HG03354 (cell line): Measurements from ENCODE around the gene CALCOCO2.
"Not testable (repeated sequence)": the region's sequence is repeated elsewhere in the genome, so short reads cannot be mapped to it uniquely, and the experiment has no call there.

Source experiments
- ATAC-seq: cut with Tn5 transposase; IDR thresholded peaks from one replicate; pipeline ENCODE4 v1.9.1; 2021; ENCODE audit warnings: mild to moderate bottlenecking; ENCODE audit not compliant: unreplicated experiment, poor library complexity, severe bottlenecking

CALCOCO2 gene

DNA sequence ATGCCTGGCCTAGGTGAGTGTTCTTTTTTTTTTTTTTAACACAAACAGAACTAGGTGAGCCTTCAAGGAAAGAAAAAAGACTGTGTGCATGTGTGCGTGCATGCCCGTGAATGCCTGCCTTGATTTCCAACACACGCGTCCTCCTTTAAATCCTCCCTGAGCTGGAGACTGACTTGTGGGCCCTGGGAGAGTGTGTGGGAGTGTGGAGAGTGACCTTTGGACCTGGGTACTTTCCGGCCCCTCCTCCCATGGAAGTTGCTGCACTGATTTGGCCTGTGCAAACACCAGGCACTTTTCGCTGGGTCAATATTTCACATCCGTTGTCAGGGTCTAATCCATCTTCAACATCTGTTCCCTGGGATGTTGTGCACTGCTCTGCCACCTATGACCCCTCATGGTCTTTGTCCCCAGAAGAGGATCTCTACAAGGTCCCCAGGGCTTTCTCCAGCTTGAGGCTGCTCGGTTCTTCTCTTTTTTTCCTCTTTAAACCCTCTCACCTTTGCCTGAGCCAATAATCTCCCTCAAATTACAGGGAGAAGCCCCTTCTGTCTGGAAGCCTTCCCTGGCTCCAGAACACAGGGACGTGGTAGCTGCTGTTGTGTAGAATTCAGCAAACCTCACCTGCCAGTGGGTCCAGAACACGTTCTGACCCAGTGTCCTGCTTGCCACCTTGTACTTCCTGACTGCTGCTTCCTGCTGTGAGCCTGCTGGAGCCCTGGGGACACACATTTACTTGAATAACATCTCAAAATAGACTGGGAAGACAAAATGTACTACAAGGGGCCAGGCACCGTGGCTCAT is 40.9 kb downstream of the CALCOCO2 start:
- no peak for ATAC-seq

DNA sequence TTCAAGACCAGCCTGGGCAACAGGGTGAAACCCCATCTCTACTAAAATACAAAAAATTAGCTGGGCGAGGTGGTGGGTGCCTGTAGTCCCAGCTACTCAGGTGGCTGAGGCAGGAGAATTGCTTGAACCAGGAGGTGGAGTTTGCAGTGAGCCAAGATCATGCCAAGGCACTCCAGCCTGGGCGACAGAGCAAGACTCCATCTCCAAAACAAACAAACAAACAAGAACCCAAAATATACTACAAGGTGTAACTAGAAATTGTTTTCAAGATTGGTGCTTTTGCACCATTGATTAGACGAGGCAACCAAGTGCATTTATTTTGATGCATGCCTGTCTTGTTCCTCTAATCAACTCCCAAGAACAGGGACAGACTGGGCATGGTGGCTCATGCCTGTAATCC is 41.6 kb downstream of the CALCOCO2 start:
- ATAC-seq: not testable (repeated sequence)

DNA sequence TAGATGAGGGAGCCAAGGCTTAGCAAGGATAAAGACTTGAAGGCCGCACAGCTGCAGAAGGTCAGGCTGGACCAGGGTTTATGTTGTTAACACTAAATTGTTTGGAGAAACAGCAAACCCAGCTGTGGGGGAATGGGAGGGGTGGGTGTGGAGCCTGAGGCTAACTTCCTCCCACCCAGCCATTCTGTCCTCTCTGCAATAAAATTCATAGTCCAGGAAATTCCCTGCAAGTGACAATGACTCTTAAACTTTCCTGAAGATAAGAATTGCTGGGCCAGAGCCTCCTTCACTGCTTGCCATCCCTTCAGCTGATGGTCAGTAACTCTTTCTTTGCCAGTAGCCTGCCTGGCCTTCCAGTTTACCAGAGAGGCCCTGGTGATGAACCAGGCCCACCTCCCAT is 42.4 kb downstream of the CALCOCO2 start:
- no peak for ATAC-seq

DNA sequence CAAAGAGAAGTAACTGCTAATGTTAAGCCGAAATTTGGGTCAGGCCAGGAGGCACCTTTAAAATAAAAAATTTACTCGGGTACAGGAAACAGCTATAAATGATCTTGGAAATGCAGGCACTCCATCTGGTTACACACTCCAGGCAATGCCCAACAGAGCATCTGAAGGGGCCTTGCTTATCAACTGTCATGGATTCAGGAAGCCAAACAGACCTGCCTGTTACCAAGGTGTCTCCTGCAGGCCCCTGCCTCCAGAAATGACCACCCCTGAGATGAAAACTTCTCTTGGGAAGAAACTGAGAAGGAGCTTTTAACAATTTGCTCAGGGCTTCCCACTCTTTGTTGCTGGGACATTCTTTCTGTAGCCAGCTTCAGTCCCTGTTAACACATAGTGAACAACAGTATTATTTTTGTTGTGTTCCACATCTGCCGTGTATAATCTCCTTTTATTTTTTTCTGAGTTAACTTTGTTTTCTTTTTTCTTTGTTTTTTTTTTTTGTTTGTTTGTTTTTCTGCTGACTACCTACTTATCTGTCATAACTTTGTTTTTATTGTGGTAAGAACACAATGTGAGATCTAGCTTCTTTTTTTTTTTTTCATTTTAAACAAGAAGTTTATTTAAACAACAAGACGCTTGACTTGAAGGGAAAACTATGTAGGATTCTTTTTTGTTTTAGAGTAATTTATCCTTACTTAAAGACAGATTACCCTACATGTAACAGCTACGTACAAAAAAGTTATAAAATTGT is 43.0 kb downstream of the CALCOCO2 start:
- ATAC-seq: no peak

DNA sequence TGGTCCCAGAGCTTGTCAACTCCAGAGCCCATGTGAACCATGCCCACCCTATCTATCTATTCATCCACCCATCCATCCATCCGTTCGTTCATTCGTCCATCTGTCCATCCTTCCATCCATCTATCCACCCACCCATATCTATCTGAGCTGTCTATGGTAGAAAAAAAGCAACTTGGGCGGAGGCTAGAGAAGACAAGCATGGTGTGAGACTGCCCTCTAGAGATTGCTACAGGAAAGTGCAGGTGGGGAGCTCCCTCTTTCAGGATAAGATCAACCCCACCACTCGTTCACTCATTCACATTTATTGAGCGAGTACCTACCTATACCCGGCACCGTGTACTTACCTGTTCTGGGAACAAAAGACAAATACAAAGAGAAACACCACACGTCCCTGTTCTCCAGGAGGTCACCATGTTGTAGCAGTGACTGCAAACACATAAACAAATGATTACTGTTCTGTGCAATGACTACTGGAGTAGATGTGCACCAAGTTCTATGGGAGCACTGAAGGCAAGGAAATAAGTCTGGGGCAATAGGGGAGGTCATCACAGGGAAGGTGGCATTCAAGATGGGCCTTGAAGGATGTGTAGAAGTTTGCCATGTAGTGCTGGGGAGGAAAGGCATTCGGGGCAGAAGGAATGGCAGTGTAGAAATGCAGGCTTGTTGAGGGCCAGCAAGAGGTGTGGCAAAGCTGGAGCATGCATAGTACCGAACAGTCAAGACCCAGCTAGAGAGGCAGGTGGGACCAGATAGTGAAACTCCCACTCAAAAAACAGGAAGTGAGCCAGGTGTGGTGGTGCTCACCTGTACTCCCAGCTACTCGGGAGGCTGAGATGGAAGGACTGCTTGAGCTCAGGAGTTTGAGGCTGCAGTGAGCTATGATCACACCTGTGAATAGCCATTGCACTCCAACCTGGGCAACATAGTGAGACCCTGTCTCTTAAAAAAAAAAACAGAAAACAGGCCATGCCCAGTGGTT is 48.4 kb downstream of the CALCOCO2 start:
- no peak for ATAC-seq

DNA sequence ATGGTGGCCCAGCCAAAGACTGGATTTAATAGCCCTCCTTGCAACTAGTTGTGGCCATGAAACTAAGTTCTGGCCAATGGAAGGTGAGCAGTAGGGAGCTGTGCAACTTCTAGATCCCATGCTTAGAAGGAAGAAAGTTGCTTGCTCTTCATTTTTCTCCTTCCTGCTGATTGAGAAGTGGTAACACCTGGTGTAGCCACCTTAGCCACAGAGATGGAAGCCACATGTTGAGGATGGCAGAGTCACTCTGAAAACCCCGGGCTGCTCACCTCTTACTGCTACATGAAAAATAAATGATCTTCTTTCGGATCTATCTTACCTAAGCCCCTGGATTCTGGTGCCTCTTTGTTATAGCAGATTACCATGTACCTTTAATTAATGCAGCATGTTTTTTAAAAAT is 51.4 kb downstream of the CALCOCO2 start:
- ATAC-seq: no peak

DNA sequence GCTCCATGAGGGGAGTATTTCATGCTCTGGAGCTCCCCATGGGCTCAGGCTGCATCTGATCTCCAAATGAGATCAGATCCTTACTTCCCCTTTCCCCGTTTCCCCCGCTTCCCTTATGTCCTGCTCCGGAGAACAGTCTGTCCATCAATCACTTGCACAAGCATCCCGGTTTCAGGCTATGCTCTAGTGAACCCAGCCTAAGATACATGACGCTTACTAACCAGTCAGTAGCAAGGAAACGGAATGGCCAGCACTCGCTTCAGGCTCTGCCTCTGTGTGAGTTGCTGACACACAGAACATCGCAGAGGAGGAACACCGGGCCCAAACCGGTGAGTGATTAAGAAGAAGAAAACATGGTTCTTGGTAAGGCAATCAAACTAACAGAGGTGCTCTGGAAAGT is 52.3 kb downstream of the CALCOCO2 start:
- ATAC-seq: no peak

DNA sequence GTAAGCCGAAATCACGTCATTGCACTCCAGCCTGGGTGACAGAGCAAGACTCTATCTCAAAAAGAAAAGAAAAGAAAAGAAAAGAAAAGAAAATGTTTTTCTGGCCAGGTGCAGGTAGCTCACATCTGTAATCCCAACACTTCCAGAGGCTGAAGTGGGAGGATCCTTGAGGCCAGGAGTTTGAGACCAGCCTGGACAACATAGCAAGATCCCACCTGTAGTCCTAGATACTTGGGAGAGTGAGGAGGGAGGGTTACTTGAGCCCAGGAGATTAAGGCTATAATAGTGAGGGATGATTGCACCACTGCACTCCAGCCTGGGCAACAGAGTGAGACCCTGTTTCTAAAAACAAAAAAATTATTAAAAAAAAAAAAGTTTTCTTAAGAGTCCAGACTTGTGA is 59.3 kb downstream of the CALCOCO2 start:
- ATAC-seq: no peak

DNA sequence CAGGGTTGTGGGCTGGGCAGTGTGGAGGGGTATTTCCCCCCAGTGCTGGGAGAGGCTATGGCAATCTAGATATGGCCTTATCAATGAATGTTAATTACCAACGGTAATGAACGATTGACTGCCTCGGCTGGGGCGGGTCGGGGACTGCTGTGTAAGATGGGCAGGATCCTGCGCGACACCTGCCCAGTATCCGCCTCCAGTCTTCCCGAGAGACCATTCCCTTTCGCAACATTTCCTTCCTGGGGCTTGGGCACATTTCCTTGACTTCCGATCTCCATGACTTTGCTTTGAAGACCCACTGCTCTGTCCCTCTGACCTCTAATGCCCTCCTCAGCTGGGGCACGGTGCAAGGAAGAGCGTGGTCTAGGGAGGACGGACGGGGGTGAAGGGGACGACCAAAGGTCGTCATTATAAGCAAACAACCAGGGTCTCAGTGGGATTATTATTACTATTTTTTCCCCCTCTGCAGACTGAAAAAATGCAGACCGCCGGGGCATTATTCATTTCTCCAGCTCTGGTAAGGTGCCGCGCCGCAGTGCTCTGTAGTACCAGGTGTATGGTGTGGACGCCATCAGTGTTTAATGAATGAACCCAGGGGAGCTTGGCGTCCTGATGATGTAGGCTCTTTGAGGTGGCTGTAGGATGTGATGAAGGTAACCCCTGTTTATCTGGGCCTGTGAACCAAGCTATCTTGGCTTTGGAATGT is 62.3 kb downstream of the CALCOCO2 start:
- ATAC-seq: no peak

DNA sequence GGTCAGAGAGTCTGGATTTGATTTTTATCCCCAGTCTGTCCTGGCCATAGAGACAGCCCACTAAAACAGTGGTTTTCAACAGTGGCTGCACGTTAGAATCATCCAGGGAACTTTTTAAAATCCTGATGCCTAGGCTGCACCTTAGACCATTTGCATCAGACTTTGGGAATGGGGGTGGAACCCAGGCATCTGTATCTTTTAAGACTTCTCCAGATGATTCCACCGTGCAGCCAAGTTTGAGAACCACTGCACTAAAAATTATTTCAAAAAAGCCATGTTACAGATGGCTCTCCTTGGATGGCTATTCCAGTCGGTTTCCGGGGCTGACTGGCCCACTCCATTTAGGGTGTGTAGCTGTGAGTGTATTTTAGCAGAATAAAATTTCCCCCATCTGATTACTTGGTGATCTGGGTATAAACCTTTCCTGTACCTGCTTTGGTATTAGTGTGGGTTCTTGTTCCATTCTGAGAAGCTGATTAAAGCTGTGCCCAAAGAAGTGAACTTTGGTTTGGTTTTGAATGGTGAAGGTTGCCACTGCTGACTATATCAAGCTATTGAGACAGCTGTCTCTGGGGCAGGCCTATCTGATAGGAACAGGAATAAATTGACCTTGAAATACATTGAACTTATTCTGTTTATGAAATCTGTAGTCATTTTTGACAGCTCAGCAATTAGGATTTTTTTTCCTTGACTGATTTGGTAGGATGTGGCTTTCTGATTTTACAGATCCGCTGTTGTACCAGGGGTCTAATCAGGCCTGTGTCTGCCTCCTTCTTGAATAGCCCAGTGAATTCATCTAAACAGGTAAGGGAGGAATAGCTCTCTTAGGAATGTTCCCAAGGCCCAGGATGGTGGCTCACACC is 63.0 kb downstream of the CALCOCO2 start:
- ATAC-seq: no peak

DNA sequence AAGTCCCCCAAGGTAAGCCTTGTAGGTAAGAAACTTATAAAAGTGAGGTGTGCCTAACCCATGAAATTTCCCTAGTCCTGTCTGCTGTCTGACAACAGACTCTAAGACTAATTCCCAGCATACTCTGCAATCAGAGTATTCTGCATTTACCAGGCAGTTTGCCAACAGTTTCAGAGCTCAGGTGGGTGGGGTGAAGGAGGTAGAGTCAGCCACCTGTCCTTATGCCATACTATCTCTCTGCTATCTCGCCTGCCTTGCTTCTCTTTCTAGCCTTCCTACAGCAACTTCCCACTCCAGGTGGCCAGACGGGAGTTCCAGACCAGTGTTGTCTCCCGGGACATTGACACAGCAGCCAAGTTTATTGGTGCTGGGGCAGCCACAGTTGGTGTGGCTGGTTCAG is 64.1 kb downstream of the CALCOCO2 start:
- no peak for ATAC-seq

DNA sequence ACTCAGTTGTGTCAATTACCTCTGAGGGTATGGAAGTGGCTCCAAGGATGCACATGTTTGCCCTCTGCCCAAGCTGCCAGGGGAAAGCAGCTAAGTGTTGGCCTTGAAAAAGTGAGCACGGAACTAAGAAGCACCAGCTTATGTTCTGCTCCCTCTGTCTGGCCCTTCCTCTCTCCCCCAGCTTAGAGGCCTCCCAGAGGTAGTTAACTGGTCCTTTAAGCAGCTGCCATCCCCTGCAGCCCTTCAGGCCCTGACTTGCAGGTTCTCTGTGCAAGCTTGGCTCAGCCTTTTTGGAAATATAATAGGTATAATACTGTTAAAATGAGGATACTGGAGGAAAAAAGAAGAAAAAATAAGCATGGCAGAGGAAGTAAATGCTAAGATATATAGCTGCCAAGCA is 70.4 kb downstream of the CALCOCO2 start:
- no peak for ATAC-seq

DNA sequence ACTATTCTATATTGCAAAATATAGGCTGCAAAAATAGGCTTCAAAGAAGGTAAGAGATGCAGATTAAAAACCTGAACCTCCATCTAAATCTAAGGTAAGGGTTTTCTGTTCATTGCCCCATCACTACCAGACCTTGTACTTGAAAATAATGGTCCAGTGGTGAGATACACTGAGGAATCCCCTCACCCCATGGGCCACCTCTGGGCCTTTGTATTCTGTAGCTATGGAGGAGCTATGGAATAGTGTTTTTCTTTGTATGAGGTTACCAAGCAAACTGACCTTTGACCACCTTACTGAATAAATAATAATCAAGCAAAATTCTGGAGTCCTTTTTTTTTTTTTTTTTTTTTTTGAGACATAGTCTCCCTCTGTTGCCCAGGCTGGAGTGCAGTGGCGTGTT is 72.6 kb downstream of the CALCOCO2 start:
- no peak for ATAC-seq

DNA sequence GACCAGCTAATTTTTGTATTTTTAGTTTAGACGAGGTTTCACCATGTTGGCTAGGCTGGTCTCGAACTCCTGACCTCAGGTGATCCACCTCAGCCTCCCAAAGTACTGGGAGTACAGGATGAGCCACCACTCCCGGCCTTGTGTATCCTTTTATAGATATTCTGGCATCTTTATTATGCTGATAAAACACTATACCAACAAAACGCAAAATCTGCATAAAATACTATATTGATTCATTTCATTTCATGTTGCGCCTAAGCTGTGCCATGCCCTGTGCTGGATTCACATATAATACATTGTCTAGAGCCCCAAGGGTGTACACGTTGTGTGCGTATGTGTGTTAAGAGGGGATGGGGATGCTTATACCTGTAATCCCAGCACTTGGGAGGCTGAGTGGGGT is 73.6 kb downstream of the CALCOCO2 start:
- no peak for ATAC-seq

DNA sequence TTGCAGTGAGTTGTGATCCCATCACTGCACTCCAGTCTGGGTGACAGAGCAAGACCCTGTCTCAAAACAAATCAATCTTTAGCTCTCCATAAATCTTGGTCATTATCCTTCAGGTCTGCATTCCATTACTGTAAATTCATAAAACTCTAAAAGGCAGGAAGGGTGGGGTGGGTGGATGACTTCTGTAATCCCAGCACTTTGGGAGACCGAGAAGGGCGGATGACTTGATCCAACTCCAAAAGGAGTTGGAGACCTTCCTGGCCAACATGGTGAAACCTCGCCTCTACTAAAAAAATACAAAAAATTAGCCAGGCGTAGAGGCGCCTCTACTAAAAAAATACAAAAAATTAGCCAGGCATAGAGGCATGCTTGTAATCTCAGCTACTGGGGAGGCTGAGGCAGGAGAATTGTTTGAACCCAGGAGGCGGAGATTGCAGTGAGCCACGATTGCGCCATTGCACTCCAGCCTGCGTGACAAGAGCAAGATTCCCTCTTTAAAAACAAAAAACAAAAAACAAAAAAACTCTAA is 75.2 kb downstream of the CALCOCO2 start:
- ATAC-seq: no peak

DNA sequence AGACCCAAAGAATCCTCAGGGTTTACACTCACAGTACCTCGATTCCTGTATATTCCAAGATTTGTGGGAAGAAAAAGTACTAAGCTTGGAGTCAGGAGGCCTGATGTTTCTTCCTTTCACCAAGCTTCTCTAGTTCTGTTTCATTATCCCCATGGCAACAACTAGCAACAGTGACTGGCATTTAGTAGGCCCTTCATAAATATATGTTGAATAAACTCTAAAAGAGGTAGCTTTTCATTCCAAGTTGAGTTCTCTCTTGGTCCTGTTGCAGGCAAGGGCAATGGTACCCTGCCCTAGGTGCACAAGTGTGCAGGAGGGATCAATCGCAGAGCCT is 76.8 kb downstream of the CALCOCO2 start:
- ATAC-seq: no peak

DNA sequence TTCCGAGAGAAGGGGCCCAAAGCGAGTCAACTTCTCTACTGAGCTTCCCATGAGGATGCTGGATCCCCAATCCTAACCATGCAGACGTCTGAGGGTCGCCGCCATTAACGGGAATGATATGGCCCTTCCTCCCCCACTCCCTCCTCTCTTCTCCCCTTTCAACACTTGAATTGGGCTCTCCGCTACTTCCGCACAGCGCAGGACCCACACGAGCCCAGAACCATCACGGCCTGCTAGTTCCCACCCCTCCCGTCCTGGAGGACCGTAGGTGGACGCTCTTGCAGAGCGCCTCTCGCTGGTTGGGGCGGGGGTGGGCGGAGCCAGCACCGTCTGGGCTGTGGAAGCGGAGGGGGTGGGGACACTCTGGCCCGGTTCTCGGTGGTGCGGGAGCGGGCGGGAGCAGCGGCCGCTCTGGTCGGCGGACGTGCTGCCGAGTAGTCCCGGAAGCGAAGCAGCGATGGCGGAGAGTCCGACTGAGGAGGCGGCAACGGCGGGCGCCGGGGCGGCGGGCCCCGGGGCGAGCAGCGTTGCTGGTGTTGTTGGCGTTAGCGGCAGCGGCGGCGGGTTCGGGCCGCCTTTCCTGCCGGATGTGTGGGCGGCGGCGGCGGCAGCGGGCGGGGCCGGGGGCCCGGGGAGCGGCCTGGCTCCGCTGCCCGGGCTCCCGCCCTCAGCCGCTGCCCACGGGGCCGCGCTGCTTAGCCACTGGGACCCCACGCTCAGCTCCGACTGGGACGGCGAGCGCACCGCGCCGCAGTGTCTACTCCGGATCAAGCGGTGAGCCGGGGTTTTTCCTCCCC is 77.4 kb downstream of the CALCOCO2 start, which contains the start of gene UBE2Z:
UBE2Z (plus strand) TSS at position 361 of the 797 bp plus-strand sequence; CDS start at position 458, 97 bp downstream.
- ATAC-seq: peak; percentile 83
